Caco-2 (cell line): Measurements from ENCODE around the gene AADACL4. TPM values are rescaled to one million over a fixed set of nuclear protein-coding genes. Genes with fewer than 3 reads are reported as not detected.
A peak's percentile ranks its signal among the peaks of the same experiment; 100 is the strongest.

Experiments
- BruUV-seq: library from RNA; stranded (reverse); fragments of 400-500 nt; replicated peaks from 2 replicates; lab custom pipeline; 2021; lab: Mats Ljungman, UMichigan
- CTCF ChIA-PET: fragments of 300-600 bp; sonication (Branson Sonifier 250); formaldehyde crosslinking; loops from one replicate; lab custom pipeline; 2022; ENCODE audit warnings: antibody characterized with exemption; lab: Charles Lee
- POLR2A ChIA-PET: fragments of 300-600 bp; sonication (Branson Sonifier 250); formaldehyde crosslinking; loops from one replicate; lab custom pipeline; 2022; ENCODE audit warnings: antibody characterized with exemption; lab: Charles Lee
- DNase-seq, 2 experiments: peaks; one replicate each; pipeline versions ENCODE4 v3.0.0 to v3.0.0-alpha.2; 2020 to 2022
- H3K27me3 ChIP-seq: replicated peaks from 2 replicates; pipeline ENCODE4 v1.6.0; 2011; ENCODE audit warnings: low read length; ENCODE audit not compliant: control insufficient read depth, insufficient read depth
- H3K36me3 ChIP-seq: 2 replicates; pipeline ENCODE4 v1.5.1; 2011; ENCODE audit warnings: low read length; ENCODE audit not compliant: control insufficient read depth, insufficient read depth
- H3K4me1 ChIP-seq: fragments of 250-450 bp; sonication (Bioruptor Pico); 2 replicates; pipeline ENCODE4 v1.5.1; 2020; ENCODE audit warnings: mild to moderate bottlenecking
- H3K4me3 ChIP-seq: 2 replicates; pipeline ENCODE4 v1.5.1; 2011; ENCODE audit warnings: low read depth, mild to moderate bottlenecking, control low read depth, low read length
- H3K9me3 ChIP-seq: fragments of 250-450 bp; sonication (Bioruptor Pico); 2 replicates; pipeline ENCODE4 v1.5.1; 2020; ENCODE audit warnings: mild to moderate bottlenecking, moderate library complexity
- H3K27ac Mint-ChIP-seq: one replicate; pipeline ENCODE4 v1.8.0; 2022; ENCODE audit warnings: mixed read lengths; ENCODE audit not compliant: unreplicated experiment
- H3K27me3 Mint-ChIP-seq: one replicate; pipeline ENCODE4 v1.8.0; 2022; ENCODE audit warnings: mixed read lengths; ENCODE audit not compliant: insufficient read depth, unreplicated experiment
- H3K36me3 Mint-ChIP-seq: one replicate; pipeline ENCODE4 v1.8.0; 2022; ENCODE audit warnings: mild to moderate bottlenecking, mixed read lengths; ENCODE audit not compliant: insufficient read depth, unreplicated experiment
- H3K4me1 Mint-ChIP-seq: one replicate; pipeline ENCODE4 v1.8.0; 2022; ENCODE audit warnings: low read depth, mixed read lengths; ENCODE audit not compliant: unreplicated experiment
- H3K4me3 Mint-ChIP-seq: one replicate; pipeline ENCODE4 v1.8.0; 2022; ENCODE audit warnings: mild to moderate bottlenecking, moderate library complexity, mixed read lengths; ENCODE audit not compliant: unreplicated experiment
- H3K9me3 Mint-ChIP-seq: one replicate; pipeline ENCODE4 v1.8.0; 2022; ENCODE audit warnings: mixed read lengths; ENCODE audit not compliant: unreplicated experiment
- intact Hi-C: fragments of 100-400 bp; cut with micrococcal nuclease; formaldehyde crosslinking; loops from one replicate; pipeline ENCODE4 v1.10.0; 2022; ENCODE audit not compliant: unreplicated experiment
- total RNA-seq: library from RNA; stranded (reverse); gene quantifications from 2 replicates; pipeline ENCODE4 v1.2.3, GENCODE V29; 2022
- TF ChIP-seq, protein P1 (sequence below), 2 experiments: fragments of 200-600 bp in 1 of 2; IDR thresholded peaks; 1 replicate in 1 of 2; 2 replicates in 1 of 2; pipeline versions ENCODE4 v1.5.1 to v1.8.0; 2011 to 2022; ENCODE audit warnings: antibody characterized with exemption in 1 of 2, control low read depth in 1 of 2, inconsistent platforms in 1 of 2, low read depth in 1 of 2, low read length in 1 of 2, mild to moderate bottlenecking in 1 of 2, moderate library complexity in 1 of 2; ENCODE audit not compliant: insufficient read depth in 1 of 2, severe bottlenecking in 1 of 2, unreplicated experiment in 1 of 2

Gene AADACL4
- total RNA-seq, 1 experiment from 2014 or later = not detected

DNA sequence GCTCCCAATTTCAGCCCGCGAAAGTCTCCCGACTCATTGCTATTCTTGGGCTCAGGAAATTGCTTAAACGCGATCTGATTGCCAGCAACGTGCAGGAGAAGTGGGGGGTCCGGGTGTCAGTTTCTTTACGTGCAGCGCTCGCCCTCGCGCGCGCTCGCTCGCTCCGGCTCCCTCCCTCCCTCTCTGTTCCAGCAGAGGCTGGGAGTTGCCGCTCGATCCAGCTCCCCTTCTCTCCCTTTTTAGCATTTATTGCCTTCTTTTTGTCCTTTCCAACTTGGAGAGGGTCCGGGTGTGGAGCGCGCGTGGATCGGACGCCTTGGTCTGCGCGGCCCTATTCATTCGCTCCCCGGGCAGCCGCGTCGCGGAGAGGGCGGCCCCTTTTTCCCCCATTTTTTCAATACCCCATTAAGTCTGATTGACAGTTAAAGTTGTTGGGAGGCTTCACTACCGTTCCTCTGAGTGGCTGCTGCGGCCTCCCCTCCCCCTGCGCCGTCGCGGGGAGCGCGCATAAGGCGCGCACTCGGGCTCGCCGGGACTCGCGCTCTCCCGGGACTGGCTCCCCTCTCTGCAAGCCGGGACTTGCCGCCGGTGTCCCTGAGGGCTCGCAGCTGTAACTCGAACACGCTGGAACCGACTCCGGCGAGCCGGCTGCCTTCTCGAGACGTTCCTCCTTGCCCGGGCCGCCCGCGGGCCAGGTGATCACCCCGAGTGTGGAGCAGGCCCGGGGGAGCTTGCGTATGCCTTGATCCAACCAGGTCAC, 25.8 kb upstream of the AADACL4 start, which contains the start of gene DHRS3:
DHRS3 (minus strand) TSS at position 310 of the 760 bp plus-strand sequence. CDS start 862 bp downstream, outside the sequence.
- H3K36me3 Mint-ChIP-seq = peaks cover 46% of the 10 kb centered on the region
- Histone ChIP-seq H3K4me3 (peak within 1 kb of the TSS; percentile 89), H3K4me1 (peaks cover 20% of the 10 kb centered on the region), H3K9me3 (no peaks in the 10 kb centered on the region), H3K27me3 (no peaks in the 10 kb centered on the region), H3K36me3 (peaks cover 4% of the 10 kb centered on the region)
- peak within 1 kb of the TSS; percentile 93 for H3K4me3 Mint-ChIP-seq
- intact Hi-C loops = loop anchor here (2.0 to 5.0 kb wide), 4 partner anchors 37 to 156 kb away; no protein-coding TSS in a partner anchor
- no peaks in the 10 kb centered on the region for H3K27me3 Mint-ChIP-seq
- peaks cover 9% of the 10 kb centered on the region for H3K4me1 Mint-ChIP-seq
- no peaks in the 10 kb centered on the region for H3K9me3 Mint-ChIP-seq
- POLR2A ChIA-PET = interaction anchor here (0.5 to 1.2 kb wide), 8 partner anchors 27 to 1265 kb away, joined by 3 to 8 read pairs (median 4); partner anchors contain the start of gene MIIP
- peak; percentile 88 to 89 for DNase-seq
- H3K27ac Mint-ChIP-seq = peak within 1 kb of the TSS; percentile 96
- TF ChIP-seq, protein P1, sequence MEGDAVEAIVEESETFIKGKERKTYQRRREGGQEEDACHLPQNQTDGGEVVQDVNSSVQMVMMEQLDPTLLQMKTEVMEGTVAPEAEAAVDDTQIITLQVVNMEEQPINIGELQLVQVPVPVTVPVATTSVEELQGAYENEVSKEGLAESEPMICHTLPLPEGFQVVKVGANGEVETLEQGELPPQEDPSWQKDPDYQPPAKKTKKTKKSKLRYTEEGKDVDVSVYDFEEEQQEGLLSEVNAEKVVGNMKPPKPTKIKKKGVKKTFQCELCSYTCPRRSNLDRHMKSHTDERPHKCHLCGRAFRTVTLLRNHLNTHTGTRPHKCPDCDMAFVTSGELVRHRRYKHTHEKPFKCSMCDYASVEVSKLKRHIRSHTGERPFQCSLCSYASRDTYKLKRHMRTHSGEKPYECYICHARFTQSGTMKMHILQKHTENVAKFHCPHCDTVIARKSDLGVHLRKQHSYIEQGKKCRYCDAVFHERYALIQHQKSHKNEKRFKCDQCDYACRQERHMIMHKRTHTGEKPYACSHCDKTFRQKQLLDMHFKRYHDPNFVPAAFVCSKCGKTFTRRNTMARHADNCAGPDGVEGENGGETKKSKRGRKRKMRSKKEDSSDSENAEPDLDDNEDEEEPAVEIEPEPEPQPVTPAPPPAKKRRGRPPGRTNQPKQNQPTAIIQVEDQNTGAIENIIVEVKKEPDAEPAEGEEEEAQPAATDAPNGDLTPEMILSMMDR (IDR thresholded peaks at IDR 0.05; ENCODE audit: insufficient read depth in 1 of 2, low read depth in 1 of 2, low read length in 1 of 2, severe bottlenecking in 1 of 2, unreplicated experiment in 1 of 2) = no peak
- BruUV-seq = no TSS peak
- CTCF ChIA-PET = interaction anchor here (0.6 to 2.0 kb wide), 7 partner anchors 14 to 343 kb away, joined by 3 to 8 read pairs (median 3); no protein-coding TSS in a partner anchor

DNA sequence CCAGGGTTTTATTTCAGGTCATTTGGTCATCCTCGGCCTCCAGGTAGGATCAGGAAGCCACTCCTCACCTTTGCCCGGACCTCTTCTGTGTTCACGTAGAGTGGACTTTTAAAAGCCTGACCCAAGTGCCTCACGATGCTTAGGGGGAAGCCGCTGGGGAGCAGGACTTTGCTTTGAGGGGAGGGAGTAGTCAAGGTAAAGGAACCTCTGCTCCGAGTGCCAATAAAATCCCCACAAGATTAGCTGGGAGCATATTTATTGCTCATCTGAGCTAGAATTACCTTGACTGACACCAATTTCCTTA, 25.3 kb upstream of the AADACL4 start:
- Mint-ChIP-seq H3K4me3 (peak overlapping the region; percentile 93), H3K4me1 (peaks cover 9% of the 10 kb centered on the region)
- DNase-seq = no peak

More for the DNA sequence above, 25.3 kb upstream of the AADACL4 start:
- Histone ChIP-seq H3K27me3 (no peaks in the 10 kb centered on the region), H3K4me3 (peak overlapping the region; percentile 89), H3K9me3 (no peaks in the 10 kb centered on the region), H3K36me3 (no peaks in the 10 kb centered on the region), H3K4me1 (peaks cover 15% of the 10 kb centered on the region)
- Mint-ChIP-seq H3K36me3 (peaks cover 41% of the 10 kb centered on the region), H3K27ac (peak overlapping the region; percentile 96), H3K9me3 (no peaks in the 10 kb centered on the region), H3K27me3 (no peaks in the 10 kb centered on the region)
- CTCF ChIA-PET = interaction anchor here (0.6 to 2.0 kb wide), 8 partner anchors 14 to 342 kb away, joined by 3 to 8 read pairs (median 3); no protein-coding TSS in a partner anchor
- TF ChIP-seq, protein P1 (IDR thresholded peaks at IDR 0.05; ENCODE audit: insufficient read depth in 1 of 2, low read depth in 1 of 2, low read length in 1 of 2, severe bottlenecking in 1 of 2, unreplicated experiment in 1 of 2) = no peak
- TSS peak; percentile 3 for BruUV-seq
- intact Hi-C loops = loop anchor here (2.0 to 5.0 kb wide), 4 partner anchors 36 to 156 kb away; no protein-coding TSS in a partner anchor
- POLR2A ChIA-PET = interaction anchor here (1.2 kb wide), 1 partner anchor 28 kb away, joined by 5 read pairs; no protein-coding TSS in a partner anchor
